ENCODE results near the gene RHOF. TPM values are rescaled to one million over a fixed set of nuclear protein-coding genes. Genes with fewer than 3 reads are reported as not detected.

Gene RHOF
- total RNA-seq, 2 donors from 2014 or later = 9.9 to 10.2 TPM

DNA sequence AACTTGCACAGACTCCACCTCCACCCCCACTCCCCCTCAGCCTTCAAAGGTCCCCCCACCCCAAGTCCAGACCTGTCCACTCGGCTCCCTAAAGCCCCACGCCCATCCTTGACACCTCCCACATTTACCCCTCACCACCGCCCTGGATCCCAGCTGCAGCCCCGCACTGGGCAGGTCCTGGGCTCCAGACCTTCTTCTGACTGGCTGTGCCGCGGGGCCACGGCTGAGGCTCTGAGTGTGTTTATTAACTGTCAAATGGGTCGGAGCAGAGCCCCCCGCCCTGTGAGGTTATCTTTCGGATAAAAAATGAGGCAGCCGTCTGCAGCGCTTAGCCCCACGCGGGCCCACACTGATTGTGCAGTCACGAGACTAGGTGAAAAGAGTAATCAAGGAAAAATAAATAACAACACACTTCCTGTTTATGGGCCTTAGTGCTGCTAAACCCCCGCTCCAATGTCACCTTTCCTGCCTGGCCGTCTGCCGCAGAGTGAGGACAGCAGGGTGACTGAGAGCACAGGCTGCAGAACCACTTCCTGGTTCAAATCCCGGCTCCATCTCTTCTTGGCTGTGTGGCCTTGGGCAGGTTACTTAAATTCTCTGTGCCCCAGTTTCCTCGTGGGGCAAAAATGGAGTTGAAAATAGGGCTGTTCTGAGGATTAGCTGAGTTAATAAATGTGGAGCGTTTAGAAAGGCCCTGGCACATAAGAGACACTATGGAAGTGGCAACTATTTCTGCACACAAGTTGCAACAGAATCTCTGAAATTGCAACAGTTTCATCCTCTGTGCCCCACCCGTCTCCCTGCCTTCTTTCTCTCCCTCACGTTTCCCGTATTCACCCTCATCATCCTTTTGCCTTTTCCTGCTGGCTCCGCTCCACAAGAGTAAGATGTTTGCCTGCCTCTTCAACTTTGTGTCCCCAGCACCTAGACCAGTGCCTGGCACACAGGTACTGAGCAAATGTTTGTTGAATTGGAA is 19.7 kb upstream of the RHOF start:
- intact Hi-C loops (cut with DNase I) = no loop called here
- Histone ChIP-seq H3K27me3 (no peaks in the 10 kb centered on the region), H3K4me3 (peak overlapping the region in 1 of 2 donors; percentile 63), H3K9me3 (no peaks in the 10 kb centered on the region), H3K36me3 (replicated peaks in 1 of 2; ENCODE audit: insufficient read depth in 1 of 2, low read depth in 2 of 2) (peaks cover 14 to 37% of the 10 kb centered on the region in 2 donors), H3K4me1 (peaks cover 41% of the 10 kb centered on the region), H3K27ac (peak overlapping the region; percentile 28 to 75 (median 54))
- ATAC-seq (no peak), DNase-seq (peak in 2 of 4 donors; percentile 46 to 55)
- 22 to 23% methylated on average over 25 of the region's 25 CpGs for WGBS, 2 donors
- TF ChIP-seq, protein P1, sequence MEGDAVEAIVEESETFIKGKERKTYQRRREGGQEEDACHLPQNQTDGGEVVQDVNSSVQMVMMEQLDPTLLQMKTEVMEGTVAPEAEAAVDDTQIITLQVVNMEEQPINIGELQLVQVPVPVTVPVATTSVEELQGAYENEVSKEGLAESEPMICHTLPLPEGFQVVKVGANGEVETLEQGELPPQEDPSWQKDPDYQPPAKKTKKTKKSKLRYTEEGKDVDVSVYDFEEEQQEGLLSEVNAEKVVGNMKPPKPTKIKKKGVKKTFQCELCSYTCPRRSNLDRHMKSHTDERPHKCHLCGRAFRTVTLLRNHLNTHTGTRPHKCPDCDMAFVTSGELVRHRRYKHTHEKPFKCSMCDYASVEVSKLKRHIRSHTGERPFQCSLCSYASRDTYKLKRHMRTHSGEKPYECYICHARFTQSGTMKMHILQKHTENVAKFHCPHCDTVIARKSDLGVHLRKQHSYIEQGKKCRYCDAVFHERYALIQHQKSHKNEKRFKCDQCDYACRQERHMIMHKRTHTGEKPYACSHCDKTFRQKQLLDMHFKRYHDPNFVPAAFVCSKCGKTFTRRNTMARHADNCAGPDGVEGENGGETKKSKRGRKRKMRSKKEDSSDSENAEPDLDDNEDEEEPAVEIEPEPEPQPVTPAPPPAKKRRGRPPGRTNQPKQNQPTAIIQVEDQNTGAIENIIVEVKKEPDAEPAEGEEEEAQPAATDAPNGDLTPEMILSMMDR (IDR thresholded peaks at IDR 0.05) = no peak
- TF ChIP-seq POLR2A (IDR thresholded peaks at IDR 0.05) = no peak

DNA sequence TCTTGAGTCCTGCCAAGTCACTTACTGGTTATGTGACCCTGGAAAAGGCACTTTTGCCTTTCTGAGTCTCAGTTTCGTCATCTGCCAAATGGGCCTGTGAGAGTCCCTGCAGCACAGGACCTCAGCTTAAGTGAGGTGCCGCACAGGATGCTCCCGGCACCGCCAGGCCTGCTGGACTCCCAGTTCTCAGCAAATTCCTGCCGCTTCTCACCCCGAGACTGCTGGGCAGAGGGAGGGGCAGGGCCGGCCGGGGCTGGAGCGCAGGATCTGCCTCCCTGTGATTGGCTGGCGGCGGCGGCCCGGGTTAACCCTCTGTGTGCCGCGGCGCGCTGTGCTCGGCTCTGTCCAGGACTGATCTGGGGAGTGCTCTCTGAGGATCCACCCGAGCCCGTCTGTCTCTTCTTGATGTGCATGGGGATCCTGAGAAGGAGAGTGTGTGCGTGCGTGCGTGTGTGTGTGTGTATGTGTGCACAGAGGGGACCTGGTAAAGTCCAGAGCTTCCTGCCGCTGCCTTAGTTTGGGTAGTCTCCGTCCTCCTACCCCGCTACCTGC is 18.9 kb upstream of the RHOF start:
- Histone ChIP-seq H3K4me3 (peak overlapping the region in 1 of 2 donors; percentile 63), H3K36me3 (replicated peaks in 1 of 2; ENCODE audit: insufficient read depth in 1 of 2, low read depth in 2 of 2) (peaks cover 6 to 29% of the 10 kb centered on the region in 2 donors), H3K27ac (peak overlapping the region; percentile 48 to 75 (median 62)), H3K4me1 (peaks cover 49% of the 10 kb centered on the region), H3K27me3 (no peaks in the 10 kb centered on the region), H3K9me3 (no peaks in the 10 kb centered on the region)
- TF ChIP-seq, protein P1 (IDR thresholded peaks at IDR 0.05) = peak in 3 of 7 experiments; percentile 6 to 48 (median 32)
- TF ChIP-seq POLR2A (IDR thresholded peaks at IDR 0.05) = peak in 1 of 3 donors; percentile 32
- 3 to 5% methylated on average over 7 to 26 of the region's 26 CpGs for WGBS, 2 donors
- DNase-seq (peak; percentile 79 to 86 (median 84)), ATAC-seq (peak; percentile 89)
- intact Hi-C loops (cut with DNase I) = no loop called here

- intact Hi-C loops (cut with DNase I) = no loop called here
- Histone ChIP-seq H3K36me3 (replicated peaks in 1 of 2; ENCODE audit: insufficient read depth in 1 of 2, low read depth in 2 of 2) (peaks cover 0 to 22% of the 10 kb centered on the region in 2 donors), H3K27me3 (no peaks in the 10 kb centered on the region), H3K27ac (peak overlapping the region; percentile 48 to 75 (median 62)), H3K4me1 (peaks cover 56% of the 10 kb centered on the region), H3K9me3 (no peaks in the 10 kb centered on the region), H3K4me3 (peak overlapping the region in 1 of 2 donors; percentile 63)
- peak; percentile 88 for ATAC-seq
- WGBS, 2 donors = 5 to 13% methylated on average over 8 to 42 of the region's 46 CpGs
- DNase-seq = peak; percentile 66 to 78 (median 77)
- TF ChIP-seq POLR2A (IDR thresholded peaks at IDR 0.05) = peak in 1 of 3 donors; percentile 9
- TF ChIP-seq, protein P1 (IDR thresholded peaks at IDR 0.05) = peak; percentile 84 to 99 (median 97)
Measured at GRCh38 chr12:121811434-121812319, 18.2 kb upstream of the RHOF start.

DNA sequence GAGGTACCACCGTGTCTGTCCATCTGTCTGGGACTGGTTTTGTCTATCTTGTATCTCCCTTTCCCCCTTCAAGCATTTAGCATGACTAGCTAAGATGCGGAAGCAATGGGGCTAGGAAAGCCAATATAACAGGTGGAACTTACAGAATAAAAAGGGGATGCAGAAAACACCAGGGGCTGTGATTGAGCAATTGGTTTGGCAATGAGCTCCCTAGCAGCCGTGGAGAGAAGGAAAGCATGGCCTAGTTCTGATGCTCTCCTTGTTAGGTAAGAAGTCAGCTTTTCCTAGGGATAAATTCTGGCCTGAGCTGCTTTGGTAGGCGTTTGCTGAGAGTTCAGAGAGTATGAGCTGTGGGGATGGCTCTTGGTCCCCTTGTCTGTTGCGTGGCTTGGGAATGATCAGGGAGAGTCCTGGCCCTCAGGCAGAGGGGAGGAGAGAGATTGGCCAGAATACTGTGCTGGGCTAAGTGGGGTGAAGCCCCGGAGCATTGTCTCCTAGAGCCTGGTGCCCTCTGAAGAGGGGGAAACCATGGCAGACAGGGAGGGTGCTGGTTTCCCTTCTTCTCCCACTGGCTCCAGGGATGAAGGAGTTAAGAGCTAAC is 17.4 kb upstream of the RHOF start:
- TF ChIP-seq POLR2A (IDR thresholded peaks at IDR 0.05) = no peak
- TF ChIP-seq, protein P1 (IDR thresholded peaks at IDR 0.05) = no peak
- intact Hi-C loops (cut with DNase I) = no loop called here
- WGBS, 2 donors = 45 to 54% methylated on average over 5 to 6 of the region's 6 CpGs
- ATAC-seq (no peak), DNase-seq (no peak)
- Histone ChIP-seq H3K9me3 (no peaks in the 10 kb centered on the region), H3K4me1 (peaks cover 64% of the 10 kb centered on the region), H3K4me3 (no peak overlapping the region), H3K36me3 (replicated peaks in 1 of 2; ENCODE audit: insufficient read depth in 1 of 2, low read depth in 2 of 2) (peaks cover 0 to 14% of the 10 kb centered on the region in 2 donors), H3K27me3 (no peaks in the 10 kb centered on the region), H3K27ac (peak overlapping the region in 3 of 4 donors; percentile 48 to 75 (median 61))

Measured in body of pancreas (tissue), 4 donors.